ENCODE data around the gene COL11A1. TPM values are rescaled to one million over a fixed set of nuclear protein-coding genes. Genes with fewer than 3 reads are reported as not detected.

Gene COL11A1
- total and polyA plus RNA-seq, 2 of the 4 experiments (the other 2 are of a cell fraction), result 4.6 to 5.2 TPM

DNA sequence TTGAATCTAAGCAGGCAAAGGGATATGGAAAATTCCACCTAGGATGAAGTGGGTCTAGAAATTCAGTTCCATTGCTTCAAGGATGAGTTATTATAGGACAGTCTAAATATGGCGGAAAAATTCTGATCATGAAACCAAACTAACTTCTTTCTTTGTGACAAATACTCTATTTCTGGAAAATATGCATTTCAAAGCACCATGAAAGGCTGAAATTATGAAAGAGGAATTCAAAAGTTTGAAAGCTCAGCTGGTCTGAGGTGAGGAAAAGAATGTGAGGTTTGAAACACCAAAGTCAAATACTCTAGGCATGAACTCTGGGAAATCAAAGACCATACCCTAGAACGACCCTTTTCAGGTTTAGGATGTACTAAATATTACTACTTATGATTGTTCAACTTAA is 36.4 kb upstream of the COL11A1 start:
- no peaks in the 10 kb centered on the region for H3K79me1 ChIP-seq (ENCODE audit: low read depth in 1 of 2, low read length in 2 of 2)
- no peak overlapping the region for H3K27ac ChIP-seq (ENCODE audit: insufficient read depth, low read length)
- no peaks in the 10 kb centered on the region for H3K4me1 ChIP-seq (ENCODE audit: control insufficient read depth, insufficient read depth, low read length)
- BruUV-seq (replicated peaks), result no TSS peak
- no peaks in the 10 kb centered on the region for H3K9me1 ChIP-seq (ENCODE audit: insufficient read depth, low read length)
- dilution Hi-C loops (cut with HindIII; ENCODE audit: low sequenced_read_pairs, unreplicated experiment), result no loop called here
- intact Hi-C loops (cut with micrococcal nuclease), result no loop called here
- H2BK5ac ChIP-seq (ENCODE audit: low read depth, low read length, poor library complexity, severe bottlenecking), result no peak overlapping the region
- TF ChIP-seq, protein P1, sequence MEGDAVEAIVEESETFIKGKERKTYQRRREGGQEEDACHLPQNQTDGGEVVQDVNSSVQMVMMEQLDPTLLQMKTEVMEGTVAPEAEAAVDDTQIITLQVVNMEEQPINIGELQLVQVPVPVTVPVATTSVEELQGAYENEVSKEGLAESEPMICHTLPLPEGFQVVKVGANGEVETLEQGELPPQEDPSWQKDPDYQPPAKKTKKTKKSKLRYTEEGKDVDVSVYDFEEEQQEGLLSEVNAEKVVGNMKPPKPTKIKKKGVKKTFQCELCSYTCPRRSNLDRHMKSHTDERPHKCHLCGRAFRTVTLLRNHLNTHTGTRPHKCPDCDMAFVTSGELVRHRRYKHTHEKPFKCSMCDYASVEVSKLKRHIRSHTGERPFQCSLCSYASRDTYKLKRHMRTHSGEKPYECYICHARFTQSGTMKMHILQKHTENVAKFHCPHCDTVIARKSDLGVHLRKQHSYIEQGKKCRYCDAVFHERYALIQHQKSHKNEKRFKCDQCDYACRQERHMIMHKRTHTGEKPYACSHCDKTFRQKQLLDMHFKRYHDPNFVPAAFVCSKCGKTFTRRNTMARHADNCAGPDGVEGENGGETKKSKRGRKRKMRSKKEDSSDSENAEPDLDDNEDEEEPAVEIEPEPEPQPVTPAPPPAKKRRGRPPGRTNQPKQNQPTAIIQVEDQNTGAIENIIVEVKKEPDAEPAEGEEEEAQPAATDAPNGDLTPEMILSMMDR (conservative IDR thresholded peaks at IDR 0.05; ENCODE audit: low read depth, low read length), result no peak
- TF ChIP-seq MAZ (IDR thresholded peaks at IDR 0.05; ENCODE audit: borderline replicate concordance, low read depth, low read length), result no peak
- TF ChIP-seq, protein P2, sequence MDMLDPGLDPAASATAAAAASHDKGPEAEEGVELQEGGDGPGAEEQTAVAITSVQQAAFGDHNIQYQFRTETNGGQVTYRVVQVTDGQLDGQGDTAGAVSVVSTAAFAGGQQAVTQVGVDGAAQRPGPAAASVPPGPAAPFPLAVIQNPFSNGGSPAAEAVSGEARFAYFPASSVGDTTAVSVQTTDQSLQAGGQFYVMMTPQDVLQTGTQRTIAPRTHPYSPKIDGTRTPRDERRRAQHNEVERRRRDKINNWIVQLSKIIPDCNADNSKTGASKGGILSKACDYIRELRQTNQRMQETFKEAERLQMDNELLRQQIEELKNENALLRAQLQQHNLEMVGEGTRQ (IDR thresholded peaks at IDR 0.05; ENCODE audit: low read depth, low read length), result no peak
- TF ChIP-seq POLR2A (IDR thresholded peaks at IDR 0.05; ENCODE audit: low read depth, low read length), result no peak
- TF ChIP-seq CHD1 (IDR thresholded peaks at IDR 0.05; ENCODE audit: low read depth, low read length), result no peak
- TF ChIP-seq RCOR1 (IDR thresholded peaks at IDR 0.05; ENCODE audit: insufficient replicate concordance, low read length), result no peak
- TF ChIP-seq FOS (IDR thresholded peaks at IDR 0.05; ENCODE audit: low read depth, low read length), result no peak
- no peak for TF ChIP-seq BHLHE40 (IDR thresholded peaks at IDR 0.05; ENCODE audit: low read depth, low read length)
- TF ChIP-seq RFX5 (IDR thresholded peaks at IDR 0.05; ENCODE audit: low read depth, low read length), result no peak
- TF ChIP-seq SMC3 (IDR thresholded peaks at IDR 0.05; ENCODE audit: low read depth, low read length), result no peak
- no peak for TF ChIP-seq NFE2L2 (IDR thresholded peaks at IDR 0.05; ENCODE audit: low read depth, low read length)
- TF ChIP-seq MXI1 (IDR thresholded peaks at IDR 0.05; ENCODE audit: borderline replicate concordance, low read depth, low read length), result no peak
- TF ChIP-seq, protein P3, sequence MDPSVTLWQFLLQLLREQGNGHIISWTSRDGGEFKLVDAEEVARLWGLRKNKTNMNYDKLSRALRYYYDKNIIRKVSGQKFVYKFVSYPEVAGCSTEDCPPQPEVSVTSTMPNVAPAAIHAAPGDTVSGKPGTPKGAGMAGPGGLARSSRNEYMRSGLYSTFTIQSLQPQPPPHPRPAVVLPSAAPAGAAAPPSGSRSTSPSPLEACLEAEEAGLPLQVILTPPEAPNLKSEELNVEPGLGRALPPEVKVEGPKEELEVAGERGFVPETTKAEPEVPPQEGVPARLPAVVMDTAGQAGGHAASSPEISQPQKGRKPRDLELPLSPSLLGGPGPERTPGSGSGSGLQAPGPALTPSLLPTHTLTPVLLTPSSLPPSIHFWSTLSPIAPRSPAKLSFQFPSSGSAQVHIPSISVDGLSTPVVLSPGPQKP (IDR thresholded peaks at IDR 0.05; ENCODE audit: borderline replicate concordance, low read depth, low read length), result no peak
- no peak for TF ChIP-seq RAD21 (IDR thresholded peaks at IDR 0.05; ENCODE audit: low read length)
- TF ChIP-seq CEBPB (IDR thresholded peaks at IDR 0.05; ENCODE audit: low read depth, low read length), result no peak
- TF ChIP-seq MAFK (IDR thresholded peaks at IDR 0.05; ENCODE audit: low read depth, low read length), result no peak
- H4K8ac ChIP-seq (ENCODE audit: low read depth in 2 of 2, low read length in 2 of 2), result no peak overlapping the region
- no peak overlapping the region for H3K18ac ChIP-seq (ENCODE audit: low read depth, low read length)
- H3K4ac ChIP-seq (ENCODE audit: low read depth, low read length), result no peak overlapping the region
- POLR2A ChIA-PET (ENCODE audit: unreplicated experiment), result no interaction called here
- no peak overlapping the region for H3K4me3 ChIP-seq (ENCODE audit: insufficient read depth, low read depth, low read length)
- H3K56ac ChIP-seq (ENCODE audit: extremely low read depth, insufficient read depth, low read length), result no peak overlapping the region
- H3K36me3 ChIP-seq (ENCODE audit: control insufficient read depth, insufficient read depth, low read length), result no peaks in the 10 kb centered on the region
- ATAC-seq (ENCODE audit: low read depth) (no peak), DNase-seq (no peak)
- CTCF ChIA-PET, result no interaction called here
- H3K9ac ChIP-seq (ENCODE audit: low read depth, low read length), result no peak overlapping the region
- no peak overlapping the region for H4K91ac ChIP-seq (ENCODE audit: insufficient read depth, low read depth, low read length)
- H2AK9ac ChIP-seq (replicated peaks; ENCODE audit: low read depth, low read length, poor library complexity), result no peak overlapping the region
- WGBS, 2 experiments (ENCODE audit: extremely low coverage in 2 of 2, insufficient read length in 1 of 2), result no CpG with 5 or more reads among the region's 2 CpGs
- H3K23ac ChIP-seq (ENCODE audit: low read depth, low read length), result no peak overlapping the region
- no peak overlapping the region for H3K4me2 ChIP-seq (ENCODE audit: low read depth, low read length)
- no peaks in the 10 kb centered on the region for H3K27me3 ChIP-seq (ENCODE audit: control insufficient read depth, insufficient read depth, low read length)
- H2BK120ac ChIP-seq (ENCODE audit: low read depth, low read length), result no peak overlapping the region
- in situ Hi-C loops (cut with MboI; ENCODE audit: low sequenced_read_pairs), result no loop called here
- no peaks in the 10 kb centered on the region for H4K20me1 ChIP-seq (ENCODE audit: insufficient read depth, low read length)
- H4K5ac ChIP-seq (ENCODE audit: low read depth, low read length), result no peak overlapping the region
- no peak overlapping the region for H2BK20ac ChIP-seq (ENCODE audit: low read depth, low read length)
- no peaks in the 10 kb centered on the region for H3K9me3 ChIP-seq (ENCODE audit: control insufficient read depth, insufficient read depth, low read length)
- no peak overlapping the region for H2AFZ ChIP-seq (replicated peaks; ENCODE audit: low read length, poor library complexity)
- no peak overlapping the region for H2AK5ac ChIP-seq (ENCODE audit: low read depth, low read length)
- H2BK15ac ChIP-seq (ENCODE audit: low read depth, low read length), result no peak overlapping the region
- H3K14ac ChIP-seq (replicated peaks; ENCODE audit: low read depth, low read length), result no peak overlapping the region

All from IMR-90 (cell line).